ENCODE measurements around the gene ZNF280A.
"Not testable (repeated sequence)": the region's sequence is repeated elsewhere in the genome, so short reads cannot be mapped to it uniquely, and the experiment has no call there.

Gene ZNF280A

DNA sequence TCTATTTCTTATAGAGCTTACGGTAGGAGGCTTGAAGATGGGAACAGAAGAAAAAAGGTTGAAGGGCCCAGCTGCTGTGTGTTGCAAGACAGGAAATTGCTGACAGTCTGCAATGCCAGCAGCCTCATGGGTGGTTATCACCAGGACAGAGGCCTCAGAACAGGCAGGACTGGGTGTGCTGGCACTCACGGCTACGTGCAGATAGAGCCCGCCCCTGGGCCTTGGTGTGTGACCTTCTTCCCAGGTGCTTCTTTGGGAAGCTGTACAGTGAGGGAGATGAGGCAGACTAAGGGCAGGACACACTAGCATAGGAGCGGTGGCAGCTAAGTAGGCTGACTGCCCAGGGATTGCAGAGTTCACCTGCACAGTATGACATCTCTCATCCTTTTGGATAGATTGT, 26.4 kb upstream of the ZNF280A start:
- no peak for DNase-seq (ENCODE audit: low read depth in 2 of 3, low spot score in 1 of 3)

DNA sequence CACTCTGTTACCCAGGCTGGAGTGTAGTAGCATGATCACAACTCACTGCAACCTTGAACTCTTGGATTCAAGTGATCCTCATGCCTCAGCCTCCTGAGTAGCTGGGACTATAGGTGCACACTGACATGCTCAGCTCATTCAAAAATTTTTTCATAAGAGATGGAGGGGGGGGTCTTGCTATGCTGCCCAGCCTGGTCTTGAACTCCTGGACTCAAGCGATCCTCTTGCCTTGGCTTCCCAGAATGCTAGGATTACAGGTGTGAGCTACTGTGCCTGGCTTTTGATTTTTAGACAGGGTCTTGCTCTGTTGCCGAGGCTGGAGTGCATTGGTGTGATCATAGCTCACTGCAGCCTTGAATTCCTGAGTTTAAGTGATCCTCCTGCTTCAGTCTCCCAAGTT, 25.0 kb upstream of the ZNF280A start:
- no peak for DNase-seq (ENCODE audit: low read depth in 2 of 3, low spot score in 1 of 3)

DNA sequence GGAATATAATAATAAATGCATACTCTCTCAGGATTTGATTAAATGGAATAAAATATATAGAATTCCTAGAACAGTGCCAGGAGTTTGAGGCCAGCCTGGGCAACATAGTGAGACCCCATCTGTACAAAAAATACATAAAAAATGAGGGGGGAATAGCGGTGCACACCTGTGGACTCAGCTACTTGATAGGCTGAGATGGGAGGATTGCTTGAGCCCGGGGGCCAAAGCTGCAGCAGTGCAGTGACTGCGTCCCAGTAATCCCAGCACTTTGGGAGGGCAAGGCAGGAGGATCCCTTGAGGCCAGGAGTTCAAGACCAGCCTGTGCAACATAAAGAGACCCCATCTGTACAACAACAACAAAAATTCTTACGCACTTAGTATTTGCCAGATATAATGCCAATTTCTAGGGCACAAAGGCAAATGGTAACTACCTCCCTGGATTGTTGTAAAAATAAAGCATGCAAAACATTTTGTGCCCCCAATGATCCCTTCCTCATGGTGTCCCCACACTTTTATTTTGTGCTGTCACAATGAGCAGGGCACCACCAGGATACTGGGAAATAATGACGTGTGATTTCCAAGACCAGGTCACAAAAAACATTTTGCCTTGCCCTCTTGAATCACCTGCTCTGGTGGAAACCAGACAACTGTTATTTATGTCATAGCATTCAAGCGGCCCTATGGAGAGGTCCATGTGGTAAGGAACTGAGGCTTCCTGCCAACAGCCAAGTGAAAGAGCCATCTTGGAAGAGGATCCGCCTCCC, 18.3 kb upstream of the ZNF280A start:
- no peak for DNase-seq (ENCODE audit: low read depth in 2 of 3, low spot score in 1 of 3)

DNA sequence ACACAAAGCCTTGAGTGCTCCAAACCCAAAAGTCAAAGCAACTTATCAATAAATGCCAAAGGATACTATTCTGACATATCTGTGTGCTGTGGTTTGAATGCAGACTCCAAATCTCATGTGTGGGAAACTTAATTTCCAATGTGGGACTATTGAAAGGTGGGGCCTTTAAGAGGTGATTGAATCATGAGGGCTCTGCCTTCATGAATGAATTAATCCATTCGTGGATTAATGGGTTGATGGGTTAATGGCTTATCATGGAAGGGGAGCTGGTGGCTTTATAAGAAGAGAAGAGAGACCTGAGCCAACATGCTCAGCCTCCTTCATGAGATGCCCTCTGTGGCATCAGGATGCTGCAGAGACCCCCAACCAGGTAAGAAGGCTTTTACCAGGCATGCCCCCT, 16.8 kb upstream of the ZNF280A start:
- DNase-seq (ENCODE audit: low read depth in 2 of 3, low spot score in 1 of 3), result no peak

DNA sequence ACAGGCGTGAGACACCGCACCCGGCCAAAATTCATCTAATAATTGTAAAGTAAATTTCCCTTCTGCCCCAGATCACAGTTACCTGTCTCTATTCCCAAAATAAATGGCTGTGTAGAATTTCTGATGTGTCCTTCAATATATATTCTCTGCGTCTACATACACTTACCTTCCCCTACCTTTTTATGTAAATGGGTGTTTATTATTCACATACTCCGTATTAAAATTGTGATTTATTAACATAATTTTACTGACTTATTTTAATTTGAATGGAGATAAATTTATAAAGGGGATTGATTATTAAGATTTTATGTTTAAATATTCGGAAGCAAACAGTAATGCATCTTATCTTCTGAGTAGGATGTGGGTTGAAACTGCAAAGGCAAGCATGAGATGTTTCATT, 16.4 kb upstream of the ZNF280A start:
- DNase-seq (ENCODE audit: low read depth in 2 of 3, low spot score in 1 of 3), result no peak

DNA sequence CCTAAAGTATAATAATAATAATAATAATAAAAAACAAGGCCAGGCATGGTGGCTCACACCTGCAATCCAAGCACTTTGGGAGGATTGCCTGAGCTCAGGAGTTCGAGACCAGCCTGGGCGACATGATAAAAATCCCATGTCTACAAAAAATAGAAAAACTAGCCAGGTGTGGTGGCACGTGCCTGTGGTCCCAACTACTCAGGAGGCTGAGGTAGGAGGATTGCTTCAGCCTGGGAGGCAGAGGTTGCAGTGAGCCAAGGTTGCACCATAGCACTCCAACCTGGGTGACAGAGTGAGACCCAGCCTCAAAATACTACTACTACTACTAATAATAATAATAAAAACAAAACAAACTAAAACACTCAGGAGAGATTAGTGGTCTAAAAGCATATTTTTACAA, 15.6 kb upstream of the ZNF280A start:
- DNase-seq (ENCODE audit: low read depth in 2 of 3, low spot score in 1 of 3), result no peak

DNA sequence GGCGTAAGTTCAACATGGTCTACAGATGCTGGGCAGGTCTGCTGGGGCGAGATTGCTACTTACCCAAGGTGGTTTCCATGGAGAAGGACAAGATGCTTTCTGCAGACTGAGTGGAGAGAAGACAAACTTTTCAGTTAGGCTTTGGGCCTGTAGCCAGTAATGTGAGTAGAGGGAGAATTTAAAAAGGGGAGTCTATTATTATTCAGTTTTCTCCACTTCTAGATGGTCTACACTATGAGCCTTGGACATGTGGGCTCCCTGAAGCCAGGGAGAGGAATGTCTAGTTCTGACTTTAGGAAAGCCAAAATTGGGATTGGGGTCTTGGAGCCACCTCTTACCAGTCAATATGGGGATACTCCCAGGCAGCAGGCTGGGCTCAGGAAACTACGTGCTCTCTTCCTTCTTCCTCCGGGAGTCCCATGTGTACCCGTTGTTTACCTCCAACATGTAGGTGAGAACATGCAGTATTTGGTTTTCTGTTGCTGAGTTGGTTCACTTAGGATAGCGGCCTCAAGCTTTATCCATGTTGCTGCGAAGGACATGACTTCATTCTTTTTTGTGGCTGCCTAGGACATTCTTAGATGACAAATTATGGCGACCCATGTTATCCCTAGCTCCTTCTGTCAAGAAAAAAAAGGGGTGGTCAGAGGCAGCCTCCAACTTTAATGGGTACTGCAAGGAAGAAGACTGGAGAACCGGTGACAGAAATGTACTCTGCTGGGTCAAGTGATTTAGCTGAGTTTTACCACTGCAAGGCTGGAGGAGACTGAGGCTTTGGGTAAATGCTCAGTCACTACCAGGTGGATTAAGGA, 14.7 kb upstream of the ZNF280A start:
- no peak for DNase-seq (ENCODE audit: low read depth in 2 of 3, low spot score in 1 of 3)

DNA sequence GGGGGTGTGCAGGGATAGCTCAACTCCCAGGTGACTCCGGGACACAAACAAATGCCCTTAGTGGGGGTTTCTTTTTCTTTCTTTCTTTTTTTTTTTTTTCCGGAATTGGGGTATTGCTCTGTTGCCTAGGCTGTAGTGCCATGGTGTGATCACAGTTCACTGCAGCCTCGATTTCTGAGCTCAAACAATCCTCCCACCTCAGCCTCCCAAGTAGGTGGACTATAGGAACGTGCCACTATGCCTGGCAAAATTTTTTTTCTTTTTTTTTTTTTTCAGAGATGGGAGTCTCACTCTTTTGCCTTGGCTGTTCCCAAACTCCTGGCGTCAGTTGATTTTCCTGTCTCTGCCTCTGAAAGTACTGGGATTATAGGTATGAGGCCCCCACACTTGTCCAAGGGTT, 13.8 kb upstream of the ZNF280A start:
- no peak for DNase-seq (ENCODE audit: low read depth in 2 of 3, low spot score in 1 of 3)

DNA sequence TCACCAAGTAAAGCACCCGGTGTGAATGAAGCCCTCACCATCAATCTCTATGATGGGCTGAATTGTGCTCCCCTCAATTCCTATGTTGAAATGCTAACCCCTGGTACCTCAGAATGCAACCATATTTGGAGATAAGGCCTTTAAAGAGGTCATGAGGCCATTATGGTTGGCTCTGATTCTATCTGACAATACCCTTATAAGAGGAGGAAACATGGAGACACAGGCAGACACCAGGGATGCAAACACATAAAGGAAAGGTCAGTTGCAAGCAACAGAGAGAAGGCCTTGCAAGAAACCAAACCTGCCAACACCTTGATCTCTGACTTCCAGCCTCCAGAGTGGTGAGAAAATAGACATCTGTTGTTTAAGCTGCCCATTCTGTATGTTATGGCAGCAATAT, 13.3 kb upstream of the ZNF280A start:
- no peak for DNase-seq (ENCODE audit: low read depth in 2 of 3, low spot score in 1 of 3)

DNA sequence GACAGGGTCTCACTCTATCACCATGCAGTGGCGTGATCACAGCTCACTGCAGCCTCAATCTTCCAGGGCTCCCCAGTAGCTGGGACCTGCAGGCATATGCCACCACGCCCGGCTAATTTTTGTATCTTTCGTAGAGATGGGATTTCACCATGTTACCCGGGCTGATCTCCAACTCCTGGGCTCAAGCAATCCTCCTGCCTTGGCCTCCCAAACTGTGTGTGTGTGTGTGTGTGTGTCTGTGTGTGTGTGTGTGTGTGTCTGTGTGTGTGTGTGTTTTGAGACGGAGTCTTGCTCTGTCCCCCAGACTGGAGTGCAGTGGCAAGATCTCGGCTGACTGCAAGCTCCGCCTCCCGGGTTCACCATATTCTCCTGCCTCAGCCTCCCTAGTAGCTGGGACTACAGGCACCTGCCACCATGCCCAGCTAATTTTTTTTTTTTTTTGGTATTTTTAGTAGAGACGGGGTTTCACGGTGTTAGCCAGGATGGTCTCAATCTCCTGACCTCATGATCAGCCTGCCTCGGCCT, 12.5 kb upstream of the ZNF280A start:
- DNase-seq (ENCODE audit: low read depth in 2 of 3, low spot score in 1 of 3), result not testable (repeated sequence)

DNA sequence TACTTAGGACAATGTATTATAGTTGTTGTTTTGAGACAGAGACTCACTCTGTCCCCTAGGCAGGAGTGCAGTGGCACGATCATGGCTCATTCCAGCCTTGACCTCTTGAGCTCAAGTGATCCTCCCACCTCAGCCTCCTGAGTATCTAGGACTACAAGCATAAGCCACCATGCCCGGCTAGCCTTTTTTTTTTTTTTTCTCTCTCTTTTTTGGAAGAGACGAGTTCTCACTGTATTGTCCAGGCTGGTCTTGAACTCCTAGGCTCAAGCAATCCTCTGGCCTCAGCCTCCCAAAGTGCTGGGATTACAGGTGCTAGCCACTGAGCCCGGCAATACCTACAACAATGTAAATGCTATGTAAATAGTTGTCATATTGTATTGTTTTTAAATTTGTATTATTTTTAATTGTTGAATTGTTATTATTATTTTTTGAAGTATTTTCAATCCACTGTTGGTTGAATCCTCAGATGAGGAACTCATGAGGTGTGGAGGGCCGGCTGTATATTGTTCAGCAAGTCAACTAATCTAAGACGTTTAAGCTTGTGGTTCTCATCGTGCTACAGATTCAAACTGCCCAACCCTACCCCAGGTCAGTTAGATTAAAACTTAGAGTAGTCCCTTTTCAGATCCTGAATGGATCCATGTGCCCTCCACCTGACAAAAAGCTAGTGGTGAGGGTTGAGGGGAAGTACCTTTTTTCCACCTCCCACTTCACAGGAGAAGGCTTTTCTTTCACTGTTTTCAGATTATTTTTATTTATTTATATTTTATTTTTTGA, 11.9 kb upstream of the ZNF280A start:
- no peak for DNase-seq (ENCODE audit: low read depth in 2 of 3, low spot score in 1 of 3)

DNA sequence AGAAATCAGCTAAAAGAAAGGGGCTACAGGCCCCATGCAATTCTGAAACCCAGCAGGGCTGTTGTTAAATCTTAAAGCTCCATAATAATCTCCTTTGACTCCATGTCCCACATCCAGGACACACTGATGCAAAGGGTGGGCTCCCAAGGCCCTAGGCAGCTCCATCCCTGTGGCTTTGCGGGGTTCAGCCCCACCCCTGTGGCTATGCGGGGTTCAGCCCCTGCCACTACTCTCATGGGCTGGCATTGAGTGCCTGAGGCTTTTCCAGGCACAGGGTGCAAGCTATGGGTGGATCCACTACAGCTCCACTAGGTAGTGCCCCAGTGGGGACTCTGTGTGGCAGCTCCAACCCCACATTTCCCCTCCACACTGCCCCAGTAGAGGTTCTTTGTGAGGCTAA, 8.7 kb upstream of the ZNF280A start:
- DNase-seq (ENCODE audit: low read depth in 2 of 3, low spot score in 1 of 3), result no peak

DNA sequence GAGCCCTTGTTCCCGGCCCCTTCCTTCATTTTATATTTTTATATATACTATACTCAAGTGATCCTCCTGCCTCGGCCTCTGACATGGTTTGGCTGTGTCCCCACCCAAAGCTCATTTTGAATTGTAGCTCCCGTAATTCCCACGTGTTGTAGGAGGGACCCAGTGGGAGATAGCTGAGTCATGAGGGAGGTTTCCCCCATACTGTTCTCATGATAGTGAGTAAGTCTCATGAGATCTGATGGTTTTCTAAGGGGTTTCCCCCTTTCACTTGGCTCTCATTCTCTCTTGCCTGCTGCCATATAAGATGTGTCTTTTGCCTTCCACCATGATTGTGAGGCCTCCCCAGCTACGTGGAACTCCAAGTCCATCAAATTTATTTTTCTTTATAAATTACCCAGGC, 7.2 kb upstream of the ZNF280A start:
- DNase-seq (ENCODE audit: low read depth in 2 of 3, low spot score in 1 of 3), result no peak

DNA sequence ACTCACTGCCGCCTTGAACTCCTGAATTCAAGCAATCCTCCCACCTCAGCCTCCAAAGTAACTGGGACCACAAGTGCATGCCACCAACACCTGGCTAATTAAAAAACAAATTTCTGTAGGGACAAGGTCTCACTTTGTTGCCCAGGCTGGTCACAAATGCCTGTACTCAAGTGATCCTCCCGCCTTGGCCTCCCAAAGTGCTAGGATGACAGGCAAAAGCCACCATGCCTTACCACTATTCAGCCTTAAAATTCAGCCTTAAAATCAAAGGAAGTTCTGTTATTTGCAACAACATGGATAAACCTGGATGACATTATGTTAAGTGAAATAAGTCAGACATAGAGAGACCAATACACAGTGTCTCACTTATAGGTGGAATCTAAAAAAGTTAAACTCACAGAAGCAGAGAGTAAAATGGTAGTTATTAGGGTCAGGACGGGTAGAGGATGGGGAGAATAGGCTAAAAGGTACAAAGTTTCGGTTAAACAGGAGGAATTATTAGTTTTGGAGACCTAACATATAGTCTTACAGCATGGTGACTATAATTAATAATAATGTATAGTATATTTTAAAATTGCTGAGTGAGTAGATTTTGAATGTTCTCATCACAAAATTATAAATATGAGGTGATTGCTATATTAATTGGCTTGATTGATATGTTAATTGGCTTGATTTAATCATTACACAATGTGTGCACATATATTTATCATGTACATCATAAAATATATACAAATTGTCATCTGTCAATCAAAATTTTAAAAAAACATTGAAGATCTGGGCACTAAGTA, 6.2 kb upstream of the ZNF280A start:
- DNase-seq (ENCODE audit: low read depth in 2 of 3, low spot score in 1 of 3), result no peak

DNA sequence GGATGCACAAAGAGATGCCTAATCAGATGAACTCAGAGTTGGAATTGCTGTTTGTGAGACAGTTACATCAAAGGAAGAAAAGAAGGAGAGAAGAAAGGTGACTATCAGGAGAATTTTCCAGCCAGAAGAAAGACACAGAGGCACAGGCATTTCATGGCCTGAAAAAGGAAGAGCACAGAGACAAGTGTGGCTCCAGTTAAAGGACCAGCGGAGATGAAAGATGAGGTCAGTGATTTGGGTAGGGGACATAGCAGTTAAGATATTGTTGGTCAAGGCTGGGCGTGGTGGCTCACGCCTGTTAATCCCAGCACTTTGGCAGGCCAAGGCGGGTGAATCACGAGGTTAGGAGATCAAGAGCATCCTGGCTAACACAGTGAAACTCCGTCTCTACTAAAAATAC, 3.4 kb upstream of the ZNF280A start:
- no peak for DNase-seq (ENCODE audit: low read depth in 2 of 3, low spot score in 1 of 3)

DNA sequence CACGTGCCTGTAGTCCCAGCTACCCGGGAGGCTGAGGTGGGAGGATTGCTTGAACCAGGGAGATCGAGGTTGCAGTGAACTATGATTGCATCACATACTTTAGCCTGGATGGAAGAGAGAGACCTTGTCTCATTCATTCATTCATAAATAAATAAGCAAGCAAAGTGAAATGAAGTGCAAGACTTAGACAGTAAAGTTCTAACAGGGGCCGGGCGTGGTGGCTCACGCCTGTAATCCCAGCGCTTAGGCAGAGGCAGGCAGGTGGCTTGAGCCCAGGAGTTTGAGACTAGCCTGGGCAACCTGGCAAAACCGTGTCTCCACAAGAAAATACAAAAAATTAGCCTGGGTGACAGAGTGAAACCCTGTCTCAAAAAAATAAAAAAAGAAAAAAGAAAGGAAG, 1.6 kb upstream of the ZNF280A start:
- no peak for DNase-seq (ENCODE audit: low read depth in 2 of 3, low spot score in 1 of 3)

DNA sequence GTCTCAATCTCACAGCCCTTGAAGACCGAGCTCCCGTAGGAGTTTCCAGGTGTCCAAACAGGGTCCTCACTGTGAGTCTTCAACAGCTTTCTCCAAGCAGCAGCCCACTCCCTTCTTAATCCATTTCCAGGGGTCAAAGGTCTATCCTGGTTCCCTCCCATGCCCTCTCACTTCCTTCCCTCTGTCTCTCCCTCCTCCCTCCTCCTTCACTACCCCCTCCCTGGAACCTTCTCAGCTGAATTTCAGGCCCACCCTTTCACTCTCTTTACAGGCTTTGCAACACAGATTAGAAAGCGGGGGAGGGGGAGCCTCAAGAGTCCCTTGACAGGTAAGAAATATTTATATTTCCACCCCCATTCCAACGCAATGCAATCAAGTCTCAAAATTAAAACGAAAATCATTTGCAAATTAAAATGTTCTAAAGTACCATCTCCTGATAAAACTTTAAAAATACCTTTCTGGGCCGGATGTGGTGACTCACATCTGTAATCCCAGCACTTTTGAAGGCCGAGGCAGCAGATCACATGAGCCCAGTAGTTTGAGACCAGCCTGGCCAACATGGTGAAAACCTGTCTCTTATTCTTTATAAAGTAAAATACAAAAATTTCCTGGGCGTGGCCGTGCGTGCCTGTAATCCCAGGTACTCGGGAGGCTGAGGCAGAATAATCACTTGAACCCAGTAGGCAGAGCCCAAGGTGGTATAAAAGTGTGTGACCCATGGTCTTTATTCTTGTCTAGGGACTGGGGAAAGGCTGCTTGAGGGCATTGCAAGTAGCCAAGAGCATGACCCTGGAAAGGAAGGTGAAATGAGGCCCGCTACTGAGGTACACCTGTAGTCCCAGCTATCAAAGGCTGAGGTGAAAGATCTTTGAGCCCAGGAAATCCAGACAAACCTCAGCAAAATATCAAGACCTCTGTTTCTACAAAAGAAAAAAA, 865 bp upstream of the ZNF280A start:
- no peak for DNase-seq (ENCODE audit: low read depth in 2 of 3, low spot score in 1 of 3)

DNA sequence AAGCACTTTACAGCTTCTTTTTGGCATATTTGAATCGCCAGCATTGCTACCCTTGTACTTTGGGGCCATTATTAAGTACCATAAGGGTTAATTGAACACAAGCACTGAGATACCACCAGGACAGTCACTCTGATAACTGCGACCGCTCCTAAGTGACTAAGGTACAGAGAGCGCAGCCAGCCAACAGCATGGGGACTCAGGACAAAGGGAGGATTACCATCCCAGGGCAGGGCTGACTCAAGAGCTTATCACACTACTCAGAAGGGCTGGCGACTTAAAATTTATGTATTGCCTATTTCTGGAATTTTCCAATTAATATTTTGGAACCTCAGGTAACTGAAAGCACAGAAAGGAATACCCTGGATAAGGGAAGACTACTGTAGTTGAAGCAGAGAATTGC, 479 bp downstream of the ZNF280A start:
- no peak for DNase-seq (ENCODE audit: low read depth in 2 of 3, low spot score in 1 of 3)

DNA sequence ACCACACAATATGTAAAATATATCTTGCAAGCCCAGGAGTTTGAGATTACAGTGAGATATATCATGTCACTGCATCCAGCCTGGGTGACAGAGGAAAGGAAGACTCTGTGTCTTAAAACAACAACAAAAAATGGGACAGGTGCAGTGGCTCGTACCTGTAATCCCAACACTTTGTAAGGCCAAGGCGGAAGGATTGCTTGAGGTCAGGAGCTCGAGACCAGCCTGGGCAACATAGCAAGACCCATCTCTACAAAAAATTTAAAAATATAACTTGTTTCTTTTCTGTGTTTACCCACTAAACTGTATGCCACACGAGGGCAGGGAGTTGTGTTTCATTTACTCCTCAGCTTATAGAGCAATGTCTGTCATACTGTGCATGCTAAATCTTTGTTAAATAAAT, 3.1 kb downstream of the ZNF280A start:
- DNase-seq (ENCODE audit: low read depth in 2 of 3, low spot score in 1 of 3), result no peak

DNA sequence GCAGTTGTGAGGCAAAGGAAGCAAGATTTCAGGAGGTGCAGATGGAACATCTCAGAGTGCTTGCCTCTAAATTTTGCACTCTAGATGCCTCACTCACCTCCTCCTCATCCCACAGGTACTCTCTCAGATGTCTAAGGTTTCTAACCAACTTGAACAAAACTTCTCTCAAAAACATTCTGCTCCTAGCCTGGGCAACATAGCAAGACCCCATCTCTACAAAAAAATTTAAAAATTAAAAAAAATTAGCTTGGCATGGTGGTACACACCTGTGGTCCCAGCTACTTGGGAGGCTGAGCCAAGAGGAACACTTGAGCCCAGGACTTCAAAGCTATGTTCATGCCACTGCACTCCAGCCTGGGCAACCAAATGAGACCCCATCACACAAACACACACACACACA, 4.2 kb downstream of the ZNF280A start:
- DNase-seq (ENCODE audit: low read depth in 2 of 3, low spot score in 1 of 3), result no peak

All from stimulated activated CD4-positive, alpha-beta T cell treated with anti-CD3 and anti-CD28 coated beads, Interleukin-12 subunit alpha, Interleukin-12 subunit beta, amount 100 ng/mL, for 48 hours (primary cell).